Central memory CD8-positive, alpha-beta T cell (primary cell): ENCODE data around the gene NFKBIZ.

Experiments
- ATAC-seq: fragments of 150-1000 bp; cut with Tn5 transposase; replicated peaks from 2 replicates; pipeline ENCODE4 v1.10.0; 2022; ENCODE audit warnings: mild to moderate bottlenecking, moderate FRiP score, moderate number of reproducible peaks; ENCODE audit not compliant: poor library complexity, severe bottlenecking; ENCODE audit errors: extremely low read depth
- DNase-seq, 2 donors: peaks; one replicate each; pipeline ENCODE4 v3.0.0; 2021; ENCODE audit warnings: low spot score in 2 of 2
- H3K27ac Mint-ChIP-seq: one replicate; pipeline ENCODE4 v1.8.0; 2022; ENCODE audit warnings: low read depth, mild to moderate bottlenecking, moderate library complexity, mixed read lengths
- H3K27me3 Mint-ChIP-seq: one replicate; pipeline ENCODE4 v1.8.0; 2022; ENCODE audit warnings: mixed read lengths
- H3K36me3 Mint-ChIP-seq: one replicate; pipeline ENCODE4 v1.8.0; 2022; ENCODE audit warnings: mild to moderate bottlenecking, moderate library complexity, mixed read lengths; ENCODE audit not compliant: insufficient read depth
- H3K4me1 Mint-ChIP-seq: one replicate; pipeline ENCODE4 v1.8.0; 2022; ENCODE audit warnings: mixed read lengths
- H3K4me3 Mint-ChIP-seq: one replicate; pipeline ENCODE4 v1.8.0; 2022; ENCODE audit warnings: mild to moderate bottlenecking, moderate library complexity, mixed read lengths
- H3K9me3 Mint-ChIP-seq: one replicate; pipeline ENCODE4 v1.8.0; 2022; ENCODE audit warnings: mixed read lengths

Gene NFKBIZ

GRCh38 chr3:101846709-101847108 lies 2.6 kb upstream of the NFKBIZ start:
- H3K27me3 Mint-ChIP-seq: no peaks in the 10 kb centered on the region
- no peak overlapping the region for H3K4me3 Mint-ChIP-seq
- DNase-seq (no peak), ATAC-seq (no peak)
- peaks cover 17% of the 10 kb centered on the region for H3K4me1 Mint-ChIP-seq
- peaks cover 6% of the 10 kb centered on the region for H3K9me3 Mint-ChIP-seq
- H3K36me3 Mint-ChIP-seq: peaks cover 23% of the 10 kb centered on the region
- no peak overlapping the region for H3K27ac Mint-ChIP-seq

DNA sequence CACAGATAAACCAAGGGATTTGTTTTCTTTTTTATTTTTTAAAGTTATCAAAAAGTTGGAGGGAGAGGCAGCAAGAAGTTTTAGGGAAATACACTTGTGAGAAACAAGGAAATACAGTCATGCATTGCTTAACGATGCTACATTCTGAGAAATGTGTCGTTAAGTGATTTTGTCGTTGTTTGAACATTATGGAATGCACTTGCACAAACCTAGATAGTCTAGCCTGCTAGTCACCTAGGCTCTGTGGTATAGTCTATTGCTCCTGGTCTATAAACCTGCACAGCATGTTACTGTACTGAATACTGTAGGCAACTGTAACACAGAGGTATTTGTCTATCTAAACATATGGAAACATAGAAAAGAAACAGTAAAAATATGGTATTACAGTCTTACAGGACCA lies 2.0 kb upstream of the NFKBIZ start:
- no peak for ATAC-seq
- DNase-seq: no peak
- no peak overlapping the region for H3K4me3 Mint-ChIP-seq
- H3K27ac Mint-ChIP-seq: no peak overlapping the region
- H3K9me3 Mint-ChIP-seq: no peaks in the 10 kb centered on the region
- peaks cover 29% of the 10 kb centered on the region for H3K36me3 Mint-ChIP-seq
- no peaks in the 10 kb centered on the region for H3K27me3 Mint-ChIP-seq
- H3K4me1 Mint-ChIP-seq: peaks cover 23% of the 10 kb centered on the region

DNA sequence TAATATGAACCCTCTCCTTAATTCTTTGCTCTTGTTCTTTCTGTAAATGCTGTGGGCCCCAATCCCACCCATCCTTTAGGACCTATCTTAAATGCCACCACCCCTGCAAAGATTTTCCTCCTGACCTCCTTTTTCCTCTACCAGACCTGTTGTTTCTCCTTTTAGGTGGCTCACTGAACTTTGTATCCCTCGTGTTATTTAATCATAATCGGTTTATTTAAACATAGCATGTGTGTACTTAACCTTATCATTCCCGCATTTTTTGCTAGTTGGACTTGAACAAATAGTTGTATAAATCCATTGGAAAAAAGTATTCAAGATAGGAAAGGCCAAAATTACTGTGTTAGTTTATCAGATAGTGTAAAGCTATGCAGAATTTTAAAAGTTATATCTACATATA lies 988 bp upstream of the NFKBIZ start:
- H3K36me3 Mint-ChIP-seq: peaks cover 38% of the 10 kb centered on the region
- H3K27me3 Mint-ChIP-seq: no peaks in the 10 kb centered on the region
- H3K4me3 Mint-ChIP-seq: peak overlapping the region; percentile 95
- peak overlapping the region; percentile 65 for H3K27ac Mint-ChIP-seq
- no peak for DNase-seq
- no peaks in the 10 kb centered on the region for H3K9me3 Mint-ChIP-seq
- peaks cover 30% of the 10 kb centered on the region for H3K4me1 Mint-ChIP-seq
- ATAC-seq: no peak

- H3K27ac Mint-ChIP-seq: peak overlapping the region; percentile 99
- no peaks in the 10 kb centered on the region for H3K27me3 Mint-ChIP-seq
- DNase-seq: peak; percentile 37 to 50
- H3K9me3 Mint-ChIP-seq: no peaks in the 10 kb centered on the region
- peaks cover 52% of the 10 kb centered on the region for H3K36me3 Mint-ChIP-seq
- peaks cover 39% of the 10 kb centered on the region for H3K4me1 Mint-ChIP-seq
- ATAC-seq: peak; percentile 41
- H3K4me3 Mint-ChIP-seq: peak overlapping the region; percentile 95
These were observed 466 bp downstream of the NFKBIZ start for GRCh38 chr3:101849714-101850245.

GRCh38 chr3:101850246-101851051 lies 1.1 kb downstream of the NFKBIZ start:
- Mint-ChIP-seq H3K4me3 (peak overlapping the region; percentile 95), H3K36me3 (peaks cover 58% of the 10 kb centered on the region), H3K27me3 (no peaks in the 10 kb centered on the region), H3K27ac (peak overlapping the region; percentile 99), H3K9me3 (no peaks in the 10 kb centered on the region), H3K4me1 (peaks cover 46% of the 10 kb centered on the region)
- ATAC-seq (peak; percentile 52), DNase-seq (peak; percentile 31 to 55)

DNA sequence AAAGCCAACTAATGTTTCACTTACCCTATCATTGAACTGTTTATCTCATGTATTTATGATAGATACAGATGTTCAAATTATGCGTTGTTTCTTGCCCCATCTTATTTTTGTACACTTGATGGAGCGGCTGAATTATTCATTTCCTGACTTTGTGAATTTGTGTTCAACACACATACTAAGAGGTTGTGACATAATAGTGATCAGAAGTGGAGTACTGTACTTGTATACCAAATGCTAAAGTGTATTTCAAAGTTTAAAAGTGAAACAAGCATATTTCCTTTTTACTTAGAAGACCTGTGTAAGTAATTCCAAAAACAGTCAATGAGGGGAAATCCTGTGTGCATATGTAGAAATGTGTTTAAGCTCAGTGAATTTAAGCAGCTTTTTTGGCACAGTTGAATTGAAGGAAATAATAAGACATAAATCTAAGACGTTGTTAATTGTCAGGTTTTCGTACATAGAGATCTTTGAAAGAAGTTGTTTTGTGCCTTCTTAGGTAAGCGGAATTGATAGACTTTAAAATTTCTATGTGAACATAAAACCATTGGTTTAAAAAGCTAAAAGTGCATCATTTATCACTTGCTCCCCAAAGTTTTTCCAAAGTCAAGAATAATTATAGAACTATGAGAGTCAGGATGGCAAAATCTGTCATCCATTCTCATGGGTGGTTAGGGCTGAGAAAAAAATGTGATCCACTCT lies 1.9 kb downstream of the NFKBIZ start:
- DNase-seq: no peak
- peak overlapping the region; percentile 95 for H3K4me3 Mint-ChIP-seq
- H3K36me3 Mint-ChIP-seq: peaks cover 66% of the 10 kb centered on the region
- H3K4me1 Mint-ChIP-seq: peaks cover 51% of the 10 kb centered on the region
- peak overlapping the region; percentile 99 for H3K27ac Mint-ChIP-seq
- no peaks in the 10 kb centered on the region for H3K9me3 Mint-ChIP-seq
- no peaks in the 10 kb centered on the region for H3K27me3 Mint-ChIP-seq
- ATAC-seq: no peak

DNA sequence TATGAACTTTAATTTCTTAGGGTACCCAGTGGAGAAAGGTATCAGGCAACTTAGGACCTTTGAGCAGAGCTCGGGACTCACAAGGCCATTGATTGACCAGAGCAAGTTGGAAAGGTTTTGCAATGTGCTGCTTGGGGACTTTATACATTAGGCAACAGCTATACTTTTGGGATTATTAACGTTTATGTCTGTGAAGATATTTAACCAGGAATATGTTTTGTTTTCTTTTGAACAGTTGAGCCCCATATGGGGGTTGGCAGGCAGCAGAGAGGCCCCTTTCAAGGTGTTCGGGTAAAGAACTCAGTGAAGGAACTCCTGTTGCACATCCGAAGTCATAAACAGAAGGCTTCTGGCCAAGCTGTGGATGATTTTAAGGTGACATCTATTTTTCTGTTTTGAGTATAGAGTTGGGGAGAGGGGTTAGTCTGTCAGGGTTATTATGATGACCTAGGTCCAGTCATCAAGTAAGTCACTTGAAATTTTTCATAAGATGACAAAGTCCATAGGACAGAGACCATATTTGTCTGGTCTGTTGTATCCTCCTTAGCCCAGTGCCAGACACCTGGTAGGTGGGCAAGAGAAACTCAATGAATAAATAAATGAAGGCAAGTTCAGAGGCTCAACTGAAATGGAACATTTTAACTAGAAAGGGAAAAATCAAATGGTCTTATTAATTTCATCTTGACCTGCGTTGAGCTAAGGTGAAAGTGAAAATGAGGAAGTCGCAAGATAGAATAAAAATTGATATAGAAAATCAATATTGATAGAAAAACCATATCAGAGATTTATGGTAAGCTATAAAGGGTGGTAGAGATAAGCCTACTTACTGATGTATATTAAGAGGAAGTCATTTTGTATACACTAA lies 2.8 kb downstream of the NFKBIZ start:
- H3K36me3 Mint-ChIP-seq: peaks cover 75% of the 10 kb centered on the region

GRCh38 chr3:101852983-101853840 lies 3.9 kb downstream of the NFKBIZ start:
- peaks cover 56% of the 10 kb centered on the region for H3K4me1 Mint-ChIP-seq
- H3K27ac Mint-ChIP-seq: peak overlapping the region; percentile 54
- no peaks in the 10 kb centered on the region for H3K27me3 Mint-ChIP-seq
- no peaks in the 10 kb centered on the region for H3K9me3 Mint-ChIP-seq
- DNase-seq (no peak), ATAC-seq (no peak)
- peaks cover 84% of the 10 kb centered on the region for H3K36me3 Mint-ChIP-seq
- H3K4me3 Mint-ChIP-seq: no peak overlapping the region

More for the DNA sequence above, 2.8 kb downstream of the NFKBIZ start:
- H3K4me3 Mint-ChIP-seq: peak overlapping the region; percentile 95
- DNase-seq (no peak), ATAC-seq (no peak)
- peaks cover 52% of the 10 kb centered on the region for H3K4me1 Mint-ChIP-seq
- H3K9me3 Mint-ChIP-seq: no peaks in the 10 kb centered on the region
- H3K27ac Mint-ChIP-seq: peak overlapping the region; percentile 99
- no peaks in the 10 kb centered on the region for H3K27me3 Mint-ChIP-seq

GRCh38 chr3:101853982-101854381 lies 4.7 kb downstream of the NFKBIZ start:
- H3K36me3 Mint-ChIP-seq: peaks cover 90% of the 10 kb centered on the region
- H3K27ac Mint-ChIP-seq: peak overlapping the region; percentile 54
- H3K9me3 Mint-ChIP-seq: no peaks in the 10 kb centered on the region
- peaks cover 53% of the 10 kb centered on the region for H3K4me1 Mint-ChIP-seq
- H3K27me3 Mint-ChIP-seq: no peaks in the 10 kb centered on the region
- no peak overlapping the region for H3K4me3 Mint-ChIP-seq
- DNase-seq (no peak), ATAC-seq (no peak)

- Mint-ChIP-seq H3K9me3 (no peaks in the 10 kb centered on the region), H3K27me3 (no peaks in the 10 kb centered on the region), H3K4me1 (peaks cover 53% of the 10 kb centered on the region), H3K27ac (peak overlapping the region; percentile 54), H3K4me3 (no peak overlapping the region), H3K36me3 (peaks cover 97% of the 10 kb centered on the region)
- DNase-seq: no peak
- ATAC-seq: no peak
These were observed 5.4 kb downstream of the NFKBIZ start for GRCh38 chr3:101854608-101855304.

DNA sequence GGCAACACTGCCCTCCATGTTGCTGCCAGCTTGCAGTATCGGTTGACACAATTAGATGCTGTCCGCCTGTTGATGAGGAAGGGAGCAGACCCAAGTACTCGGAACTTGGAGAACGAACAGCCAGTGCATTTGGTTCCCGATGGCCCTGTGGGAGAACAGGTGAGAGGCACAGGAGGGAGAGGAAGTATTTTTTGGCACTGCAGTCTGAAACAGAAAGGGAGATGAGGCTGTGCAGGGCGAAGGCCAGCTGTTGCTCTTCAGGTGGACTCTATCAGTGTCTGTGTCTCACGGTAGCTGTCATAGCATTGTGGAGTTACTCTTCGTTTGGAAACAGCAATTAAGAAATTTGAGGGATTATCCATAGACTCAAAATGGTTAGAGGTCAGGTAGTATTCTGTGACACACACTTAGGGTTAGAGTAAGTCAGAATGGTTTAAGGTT lies 8.0 kb downstream of the NFKBIZ start:
- Mint-ChIP-seq H3K4me1 (peaks cover 36% of the 10 kb centered on the region), H3K4me3 (no peak overlapping the region), H3K27me3 (no peaks in the 10 kb centered on the region), H3K36me3 (peaks cover 94% of the 10 kb centered on the region), H3K9me3 (no peaks in the 10 kb centered on the region), H3K27ac (peak overlapping the region; percentile 9)
- ATAC-seq (no peak), DNase-seq (no peak)
